ENCODE data around the gene SURF1.

- TF ChIP-seq CTCF (IDR thresholded peaks at IDR 0.05) (no peak), POLR2A (IDR thresholded peaks at IDR 0.05) (no peak)
Measured at GRCh38 chr9:133331641-133332380, 24.5 kb downstream of the SURF1 start.
